Activated CD8-positive, alpha-beta memory T cell treated with anti-CD3 and anti-CD28 coated beads for 1 hour (primary cell): ENCODE data around the gene WIPF1.

Source experiments
- DNase-seq, 2 donors: peaks; one replicate each; pipeline ENCODE4 v3.0.0-alpha.2; 2020; ENCODE audit warnings: low read depth in 1 of 2; ENCODE audit errors: extremely low read depth in 1 of 2

WIPF1 gene

GRCh38 chr2:174597345-174598047, at the start of gene WIPF1:
Gene WIPF1 (minus strand): TSS chr2:174597804. CDS start chr2:174585573, 12,231 bp downstream.
- DNase-seq = no peak

GRCh38 chr2:174645296-174645695, 47.7 kb upstream of the WIPF1 start:
- no peak for DNase-seq

GRCh38 chr2:174644406-174644805, 46.8 kb upstream of the WIPF1 start:
- no peak for DNase-seq

GRCh38 chr2:174643356-174643755, 45.8 kb upstream of the WIPF1 start:
- DNase-seq = no peak

- DNase-seq = no peak
Observed at GRCh38 chr2:174641168-174641567, 43.6 kb upstream of the WIPF1 start.

- no peak for DNase-seq
Observed at GRCh38 chr2:174636987-174637386, 39.4 kb upstream of the WIPF1 start.

- DNase-seq = no peak
Observed at GRCh38 chr2:174635776-174636404, 38.3 kb upstream of the WIPF1 start.

GRCh38 chr2:174635015-174635593, 37.5 kb upstream of the WIPF1 start:
- no peak for DNase-seq

- DNase-seq = no peak
Observed at GRCh38 chr2:174634130-174635014, 36.8 kb upstream of the WIPF1 start.

GRCh38 chr2:174633623-174633930, 36.0 kb upstream of the WIPF1 start:
- DNase-seq = no peak

- no peak for DNase-seq
Observed at GRCh38 chr2:174632841-174633622, 35.4 kb upstream of the WIPF1 start.

- no peak for DNase-seq
Observed at GRCh38 chr2:174631009-174631981, 33.7 kb upstream of the WIPF1 start.

- DNase-seq = no peak
Observed at GRCh38 chr2:174630107-174630506, 32.5 kb upstream of the WIPF1 start.

GRCh38 chr2:174629506-174629905, 31.9 kb upstream of the WIPF1 start:
- no peak for DNase-seq

- no peak for DNase-seq
Observed at GRCh38 chr2:174628528-174629169, 31.0 kb upstream of the WIPF1 start.

- no peak for DNase-seq
Observed at GRCh38 chr2:174627216-174627615, 29.6 kb upstream of the WIPF1 start.

GRCh38 chr2:174624895-174625430, 27.4 kb upstream of the WIPF1 start:
- no peak for DNase-seq

GRCh38 chr2:174623690-174624089, 26.1 kb upstream of the WIPF1 start:
- DNase-seq = no peak
